Pons (tissue), 1 donor: ENCODE data around the gene RTL3.
"Not testable (repeated sequence)": the region's sequence is repeated elsewhere in the genome, so short reads cannot be mapped to it uniquely, and the experiment has no call there.

Experiments used
- DNase-seq: peaks from one replicate; pipeline ENCODE4 v3.0.0-alpha.2; 2016; ENCODE audit warnings: low spot score

The RTL3 gene

GRCh38 chrX:78658845-78659744, at the start of gene RTL3:
TSS of gene RTL3 (minus strand) at chrX:78659328. CDS start at chrX:78658420, 908 bp downstream.
- no peak for DNase-seq

GRCh38 chrX:78708816-78709215, 49.7 kb upstream of the RTL3 start:
- no peak for DNase-seq

- no peak for DNase-seq
Observed at GRCh38 chrX:78708262-78708661, 49.1 kb upstream of the RTL3 start.

- no peak for DNase-seq
Observed at GRCh38 chrX:78706071-78706470, 46.9 kb upstream of the RTL3 start.

GRCh38 chrX:78693536-78693935, 34.4 kb upstream of the RTL3 start:
- no peak for DNase-seq

GRCh38 chrX:78693012-78693411, 33.9 kb upstream of the RTL3 start:
- DNase-seq: no peak

GRCh38 chrX:78687586-78687985, 28.5 kb upstream of the RTL3 start:
- DNase-seq: no peak

GRCh38 chrX:78673246-78673645, 14.1 kb upstream of the RTL3 start:
- no peak for DNase-seq

- DNase-seq: no peak
Observed at GRCh38 chrX:78665342-78665741, 6.2 kb upstream of the RTL3 start.

- DNase-seq: no peak
Observed at GRCh38 chrX:78661836-78662235, 2.7 kb upstream of the RTL3 start.

- DNase-seq: no peak
Observed at GRCh38 chrX:78659955-78660354, 827 bp upstream of the RTL3 start.

- no peak for DNase-seq
Observed at GRCh38 chrX:78658414-78658813, 714 bp downstream of the RTL3 start.

GRCh38 chrX:78655642-78656041, 3.5 kb downstream of the RTL3 start:
- DNase-seq: no peak

GRCh38 chrX:78653118-78653822, 5.9 kb downstream of the RTL3 start:
- peak; percentile 1 for DNase-seq

GRCh38 chrX:78650906-78651437, 8.2 kb downstream of the RTL3 start:
- no peak for DNase-seq

- DNase-seq: no peak
Observed at GRCh38 chrX:78643874-78644273, 15.3 kb downstream of the RTL3 start.

- no peak for DNase-seq
Observed at GRCh38 chrX:78643096-78643495, 16.0 kb downstream of the RTL3 start.

GRCh38 chrX:78636096-78636495, 23.0 kb downstream of the RTL3 start:
- DNase-seq: not testable (repeated sequence)

- DNase-seq: no peak
Observed at GRCh38 chrX:78624962-78625909, 33.9 kb downstream of the RTL3 start.

- no peak for DNase-seq
Observed at GRCh38 chrX:78624426-78624825, 34.7 kb downstream of the RTL3 start.

- no peak for DNase-seq
Observed at GRCh38 chrX:78622831-78623230, 36.3 kb downstream of the RTL3 start.

- DNase-seq: no peak
Observed at GRCh38 chrX:78619834-78620233, 39.3 kb downstream of the RTL3 start.
